Limb (tissue), 2 donors: ENCODE data around the gene RASSF8.

Source experiments
- DNase-seq, 2 donors: peaks; one replicate each; pipeline ENCODE4 v3.0.0-alpha.2; 2016; ENCODE audit errors: extremely low spot score in 2 of 2

Gene RASSF8

DNA sequence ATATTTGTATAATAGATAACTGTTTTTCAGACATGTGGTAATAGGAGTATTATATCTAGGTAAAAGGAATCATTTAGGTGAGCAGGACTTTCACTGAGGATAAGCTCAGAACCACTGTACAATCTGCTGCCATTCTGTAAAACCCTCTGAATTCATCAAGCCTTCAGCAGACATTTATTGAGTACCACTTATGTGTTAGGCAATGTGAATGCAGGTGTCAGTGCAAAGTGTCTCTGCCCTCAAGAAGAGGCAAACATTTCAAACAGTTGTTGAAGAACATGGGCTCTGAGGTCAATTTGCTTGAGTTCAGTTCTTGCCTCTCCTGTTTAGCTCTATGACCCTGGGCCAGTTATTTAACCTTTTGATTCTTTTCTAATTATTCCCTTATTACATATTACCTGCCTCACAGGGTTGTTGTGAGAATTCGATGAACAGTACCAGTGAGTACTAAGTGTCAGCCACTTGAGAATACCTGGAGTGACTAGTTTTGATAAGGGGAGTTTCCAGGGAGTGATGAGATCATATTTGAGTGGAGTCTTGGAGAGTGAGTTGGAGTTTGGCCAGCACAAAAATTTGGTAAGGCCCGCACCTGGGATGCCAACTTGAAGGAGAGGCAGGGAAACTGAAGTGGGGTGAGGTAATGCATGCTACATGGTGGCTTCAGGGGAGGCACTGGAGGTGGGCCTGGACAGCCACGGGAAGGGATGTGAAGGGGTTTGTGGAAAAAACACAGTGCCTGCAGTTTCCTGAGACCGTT lies 33.7 kb downstream of the RASSF8 start:
- DNase-seq, result no peak

DNA sequence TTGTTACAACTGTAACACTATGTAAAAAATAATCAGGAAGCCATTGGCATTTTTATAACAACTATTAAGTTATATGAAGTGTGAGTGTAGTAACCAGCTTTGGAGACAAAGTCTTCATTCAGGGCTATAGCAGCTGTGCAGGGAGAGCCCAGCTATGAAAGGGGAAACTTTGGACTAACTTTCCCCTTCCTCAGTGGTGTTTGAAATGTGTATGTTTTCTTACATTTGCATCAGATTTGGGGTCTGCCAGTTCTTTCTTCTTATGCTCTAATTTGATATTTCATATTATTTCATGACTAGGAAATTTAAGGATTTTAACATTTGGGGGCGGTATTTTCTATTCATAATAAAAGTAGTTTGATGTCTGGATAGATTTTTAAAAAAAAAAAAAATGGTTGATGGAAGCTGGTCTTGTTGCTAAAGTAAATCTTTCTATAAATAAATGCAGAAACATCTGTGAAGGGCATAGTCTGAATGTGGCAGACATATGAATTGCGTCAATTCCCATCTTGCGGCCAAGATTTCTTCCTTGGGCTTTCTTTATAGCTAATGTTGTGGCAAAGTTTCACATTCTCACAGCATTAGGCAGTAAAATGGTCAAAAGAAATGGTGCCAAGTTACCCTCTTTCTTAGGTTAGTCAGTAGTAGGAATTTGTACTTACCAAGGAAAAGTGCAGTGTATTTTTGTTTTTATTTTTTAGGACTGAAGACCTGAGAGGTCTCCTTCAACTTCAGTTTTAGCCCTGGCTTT lies 35.6 kb downstream of the RASSF8 start:
- peak in 1 of 2 donors; percentile 73 for DNase-seq

GRCh38 chr12:25994901-25995625 lies 36.6 kb downstream of the RASSF8 start:
- no peak for DNase-seq

GRCh38 chr12:25995906-25996305 lies 37.4 kb downstream of the RASSF8 start:
- DNase-seq, result no peak

DNA sequence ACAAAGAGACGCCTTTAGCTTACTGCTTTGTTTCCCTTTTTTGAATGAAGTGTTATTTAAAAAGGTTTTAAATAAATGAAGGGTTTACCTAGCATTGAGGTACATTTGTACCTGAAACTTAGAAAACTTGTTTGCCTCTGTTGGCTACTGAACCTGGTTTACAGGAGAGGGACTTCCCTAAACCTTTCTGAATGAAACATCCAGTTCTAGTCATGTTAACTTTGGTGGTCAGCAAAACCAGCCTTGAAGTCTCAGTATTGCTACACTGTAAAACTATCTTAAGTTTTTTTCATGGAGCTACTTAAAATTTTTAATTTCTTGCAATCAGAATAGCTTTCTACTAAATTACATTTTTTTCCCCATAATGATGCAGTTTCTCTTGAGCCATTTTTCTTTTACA lies 38.2 kb downstream of the RASSF8 start:
- no peak for DNase-seq

- DNase-seq, result peak in 1 of 2 donors; percentile 43
These were observed 38.9 kb downstream of the RASSF8 start for GRCh38 chr12:25997201-25997963.

GRCh38 chr12:26000898-26001297 lies 42.4 kb downstream of the RASSF8 start:
- no peak for DNase-seq

GRCh38 chr12:26001530-26001929 lies 43.0 kb downstream of the RASSF8 start:
- DNase-seq, result no peak

DNA sequence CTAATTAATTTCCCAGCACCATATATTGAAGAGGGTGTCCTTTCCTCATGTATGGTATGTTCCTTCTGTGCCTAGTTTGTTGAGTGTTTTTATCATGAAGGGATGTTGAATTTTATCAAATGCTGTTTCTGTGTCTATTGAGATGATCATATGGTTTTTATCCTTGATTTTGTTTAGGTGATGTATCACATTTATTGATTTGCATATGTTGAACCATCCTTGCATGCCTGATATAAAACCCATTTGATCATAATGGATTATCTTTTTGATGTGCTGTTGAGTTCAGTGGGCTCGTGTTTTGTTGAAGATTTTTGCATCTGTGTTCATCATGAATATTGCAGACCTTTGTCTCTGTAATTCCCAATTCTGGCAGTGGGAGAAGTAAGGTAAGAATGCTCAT lies 44.6 kb downstream of the RASSF8 start:
- no peak for DNase-seq

DNA sequence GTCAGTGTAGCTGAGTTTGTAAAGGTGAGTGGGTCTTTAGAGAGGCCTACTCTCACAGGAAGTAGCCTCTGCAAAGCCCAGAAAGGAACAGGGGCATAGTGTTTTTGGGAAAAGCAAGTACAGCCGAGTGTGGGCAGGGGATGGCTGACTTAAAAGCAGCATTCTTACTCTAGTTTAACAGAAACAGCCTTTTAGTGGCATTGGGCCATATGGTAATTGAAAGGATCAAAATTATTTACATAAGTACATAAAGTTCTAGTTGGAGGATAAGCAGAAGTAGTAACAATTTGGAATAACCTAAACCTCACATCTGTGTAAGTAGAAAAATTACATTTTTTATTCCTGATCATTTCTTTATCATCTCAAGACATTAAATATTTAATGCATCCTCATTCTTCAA lies 49.1 kb downstream of the RASSF8 start:
- DNase-seq, result no peak

GRCh38 chr12:26009593-26009992 lies 51.1 kb downstream of the RASSF8 start:
- no peak for DNase-seq

DNA sequence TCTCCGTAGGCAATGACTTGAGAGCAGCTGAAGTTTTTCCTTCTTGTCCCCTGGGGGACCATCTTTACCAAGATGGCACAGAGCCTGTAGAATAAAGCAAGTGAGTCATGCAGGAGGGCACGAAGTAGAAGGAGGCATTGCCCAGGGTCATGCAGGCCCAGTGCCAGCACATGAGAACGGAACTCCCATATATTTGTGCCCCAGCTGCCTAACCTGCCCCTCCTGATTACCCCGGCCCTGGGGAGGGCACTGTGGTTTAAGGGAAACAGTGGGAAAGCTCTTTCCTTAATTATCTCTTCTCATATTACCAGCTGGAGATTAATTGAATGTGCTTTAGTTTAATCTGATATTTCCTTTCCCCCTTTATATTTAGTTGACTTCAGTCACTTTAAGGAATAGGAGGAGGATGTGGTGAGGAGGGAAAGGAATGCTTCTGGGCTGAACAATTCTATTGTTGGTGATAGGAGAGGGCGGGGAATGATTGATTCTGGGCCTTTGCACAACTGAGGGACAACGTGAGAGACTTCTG lies 51.9 kb downstream of the RASSF8 start:
- DNase-seq, result no peak

DNA sequence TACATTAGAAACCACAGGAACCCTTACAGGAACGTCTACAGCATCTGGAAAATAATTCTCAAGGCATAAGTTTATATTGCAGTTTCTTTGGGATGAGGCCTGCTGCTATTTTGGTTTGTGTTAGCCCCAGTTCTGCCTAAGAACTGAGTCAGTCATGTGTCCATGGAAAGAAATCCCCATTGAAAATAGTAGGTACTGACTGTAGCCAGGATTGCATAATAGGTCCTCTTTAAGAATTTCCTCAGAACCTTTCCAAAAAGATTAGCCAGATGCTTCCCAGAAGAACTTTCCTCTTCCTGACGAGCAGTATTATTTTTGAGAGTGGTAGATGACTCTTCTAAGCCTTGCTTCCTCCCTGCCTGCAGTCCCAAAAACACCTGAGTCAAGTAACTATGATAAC lies 52.6 kb downstream of the RASSF8 start:
- DNase-seq, result no peak

DNA sequence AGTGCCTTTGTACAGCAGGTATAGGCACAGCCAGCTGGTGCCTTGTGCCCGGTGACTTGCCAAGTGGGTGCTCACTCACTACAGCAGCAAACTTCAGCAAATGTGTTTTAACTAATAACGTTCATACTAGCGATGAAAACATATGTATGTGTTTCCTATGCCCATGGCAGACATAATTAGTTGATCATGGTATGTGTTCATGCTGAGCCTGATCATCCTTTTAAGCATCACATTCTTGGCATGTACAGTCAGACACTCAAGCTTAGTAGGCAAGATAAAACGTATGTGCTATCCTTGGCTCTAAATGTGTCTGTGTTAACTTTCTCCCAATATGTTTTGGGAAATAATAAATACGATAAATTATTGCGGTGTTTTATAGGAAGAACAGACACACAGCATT lies 55.6 kb downstream of the RASSF8 start:
- no peak for DNase-seq

GRCh38 chr12:26016516-26016915 lies 58.0 kb downstream of the RASSF8 start:
- DNase-seq, result no peak

DNA sequence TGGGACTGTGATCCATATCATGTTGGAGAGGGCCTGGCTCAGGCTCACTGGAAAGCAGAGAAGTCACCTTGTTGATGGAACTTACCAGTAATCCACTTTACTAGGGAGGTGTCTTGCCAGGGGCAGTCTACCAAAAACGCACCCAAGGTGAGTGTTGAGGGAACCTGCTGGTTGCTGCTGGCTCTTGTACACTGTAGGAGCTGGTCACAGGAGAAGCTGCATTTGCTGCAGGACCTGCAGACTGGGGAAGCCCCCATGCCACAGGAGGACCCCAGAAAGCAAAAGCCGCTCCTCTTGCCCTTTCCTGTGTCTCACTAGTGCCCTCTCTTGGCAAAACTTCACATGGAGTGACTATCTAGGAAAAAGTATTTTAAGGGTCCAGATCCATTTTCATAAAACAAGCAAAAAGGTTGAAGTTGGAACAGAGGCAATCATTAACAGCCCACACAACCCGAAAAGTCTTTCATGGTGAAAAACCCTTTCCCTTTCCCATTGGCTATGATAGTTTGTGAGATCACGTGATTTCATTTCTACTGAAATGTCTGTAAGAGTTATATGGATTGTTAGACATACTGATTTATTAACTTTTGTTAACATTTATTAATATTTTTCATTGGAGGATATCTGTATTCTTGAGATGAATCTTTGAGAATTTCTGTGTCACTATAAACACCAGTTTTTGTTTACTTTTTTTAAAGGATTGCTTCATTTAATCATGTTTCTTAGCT lies 59.2 kb downstream of the RASSF8 start:
- DNase-seq, result no peak

DNA sequence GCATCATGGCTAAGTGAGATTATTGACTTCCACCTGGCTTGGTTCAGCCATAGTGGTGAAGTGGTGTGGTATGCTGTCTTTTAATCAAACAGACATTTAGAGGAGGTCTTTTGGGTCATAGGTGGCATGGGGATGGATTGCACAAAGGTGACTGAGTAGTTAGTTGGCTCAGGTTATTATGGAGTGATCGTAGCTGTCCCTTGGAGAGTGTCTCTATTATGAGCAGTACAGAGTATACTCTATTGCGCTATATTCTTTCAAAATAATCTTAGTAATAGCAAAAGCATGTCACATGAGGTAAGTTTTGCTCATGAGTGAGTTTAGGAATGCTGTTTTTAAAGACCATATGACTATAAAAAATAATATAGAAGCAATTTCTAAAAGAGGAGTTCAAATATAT lies 60.4 kb downstream of the RASSF8 start:
- DNase-seq, result no peak

DNA sequence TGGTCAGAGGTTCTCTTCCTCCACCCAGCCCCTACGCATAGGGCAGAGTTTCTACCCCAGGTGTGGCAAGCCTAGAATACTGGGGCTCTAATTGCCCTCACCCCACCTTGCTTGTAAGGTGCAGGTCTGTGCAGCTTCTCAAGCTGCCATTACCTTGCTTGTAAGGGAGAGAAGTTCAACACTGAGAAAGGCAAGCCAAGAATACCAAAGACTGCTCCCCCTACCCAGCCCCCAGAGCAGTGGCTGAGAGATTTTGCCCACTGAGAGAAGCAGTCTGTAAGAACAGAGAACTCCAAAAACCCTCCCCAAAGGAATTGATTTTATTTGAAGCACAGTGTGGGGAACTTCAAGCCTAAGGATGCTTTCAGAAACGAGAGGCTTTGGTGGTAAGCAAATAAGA lies 63.1 kb downstream of the RASSF8 start:
- DNase-seq, result no peak

DNA sequence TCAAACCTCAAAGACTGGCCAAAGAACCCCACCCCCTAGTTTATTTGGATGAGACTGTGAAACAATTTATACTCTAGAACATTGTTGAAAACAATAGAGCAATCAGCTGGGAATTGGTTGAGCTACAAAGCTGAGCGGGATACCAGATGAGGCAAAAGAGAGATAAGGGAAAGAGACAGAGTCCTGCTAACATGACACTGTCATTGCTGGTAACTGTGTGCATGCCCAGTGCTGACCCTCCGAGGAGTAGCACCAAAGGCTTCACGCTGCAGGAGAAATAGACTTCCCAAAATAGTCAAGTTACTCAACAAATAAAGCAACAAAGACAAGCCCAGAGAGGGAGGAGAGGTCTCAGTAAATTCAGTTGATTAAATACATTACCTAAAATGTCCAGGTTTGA lies 63.6 kb downstream of the RASSF8 start:
- no peak for DNase-seq

DNA sequence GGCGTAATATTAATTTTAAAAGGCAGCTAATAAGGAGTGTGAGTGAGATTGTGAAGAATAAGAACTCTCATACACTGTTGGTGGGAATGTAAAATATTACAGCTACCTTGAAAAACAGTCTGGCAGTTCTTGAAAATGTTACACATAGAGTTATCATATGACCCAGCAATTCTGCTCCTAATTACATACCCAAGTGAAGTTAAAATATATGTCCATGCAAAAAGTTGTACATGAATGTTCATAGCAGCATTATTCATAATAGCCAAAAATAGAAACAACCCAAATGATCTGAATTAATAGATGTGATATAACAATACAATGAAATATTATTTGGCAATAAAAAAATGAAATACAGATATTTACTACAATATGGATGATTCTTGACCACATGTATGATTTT lies 68.2 kb downstream of the RASSF8 start:
- DNase-seq, result no peak

GRCh38 chr12:26027401-26027800 lies 68.9 kb downstream of the RASSF8 start:
- no peak for DNase-seq
